A673 (cell line): ENCODE results near the gene PEX3. TPM values are rescaled to one million over a fixed set of nuclear protein-coding genes. Genes with fewer than 3 reads are reported as not detected.
"Not testable (repeated sequence)": the region's sequence is repeated elsewhere in the genome, so short reads cannot be mapped to it uniquely, and the experiment has no call there.

Experiments
- BruUV-seq: library from RNA; stranded (reverse); fragments of 400-500 nt; replicated peaks from 2 replicates; lab custom pipeline; 2021; lab: Mats Ljungman, UMichigan
- CTCF ChIA-PET: fragments of 300-600 bp; sonication (Branson Sonifier 250); formaldehyde crosslinking; loops from one replicate; lab custom pipeline; 2022; ENCODE audit warnings: antibody characterized with exemption; lab: Charles Lee
- POLR2A ChIA-PET: fragments of 300-600 bp; sonication (Branson Sonifier 250); formaldehyde crosslinking; loops from one replicate; lab custom pipeline; 2022; ENCODE audit warnings: antibody characterized with exemption; ENCODE audit not compliant: low non-redundant PET; lab: Charles Lee
- DNase-seq: peaks from one replicate; pipeline ENCODE4 v3.0.0-alpha.2; 2015; ENCODE audit warnings: low spot score
- H3K27ac ChIP-seq: fragments of 200-600 bp; sonication (generic); 2 replicates; pipeline ENCODE4 v1.5.1; 2016; ENCODE audit warnings: mixed run types, low read depth, mild to moderate bottlenecking, mixed read lengths, antibody characterized with exemption, low read length; ENCODE audit not compliant: poor library complexity, severe bottlenecking
- H3K27me3 ChIP-seq: fragments of 200-600 bp; sonication (generic); replicated peaks from 2 replicates; pipeline ENCODE4 v1.6.1; 2017; ENCODE audit warnings: mixed run types, low read depth, mild to moderate bottlenecking, mixed read lengths, antibody characterized with exemption, low read length; ENCODE audit not compliant: insufficient read depth, poor library complexity
- H3K36me3 ChIP-seq: fragments of 200-600 bp; sonication (generic); 2 replicates; pipeline ENCODE4 v1.6.1; 2016; ENCODE audit warnings: mixed run types, mild to moderate bottlenecking, mixed read lengths, antibody characterized with exemption, low read length; ENCODE audit not compliant: insufficient read depth, poor library complexity, severe bottlenecking
- H3K4me1 ChIP-seq: fragments of 200-600 bp; sonication (generic); 2 replicates; pipeline ENCODE4 v1.6.1; 2017; ENCODE audit warnings: mixed run types, mild to moderate bottlenecking, mixed read lengths, antibody characterized with exemption, low read length; ENCODE audit not compliant: insufficient read depth, poor library complexity, severe bottlenecking
- H3K4me3 ChIP-seq: fragments of 200-600 bp; sonication (generic); 2 replicates; pipeline ENCODE4 v1.5.1; 2016; ENCODE audit warnings: low read depth, mixed run types, mild to moderate bottlenecking, mixed read lengths, low read length; ENCODE audit not compliant: poor library complexity, severe bottlenecking
- H3K9me3 ChIP-seq: fragments of 200-600 bp; sonication (generic); 2 replicates; pipeline ENCODE4 v1.6.1; 2016; ENCODE audit warnings: mixed run types, low read depth, mild to moderate bottlenecking, mixed read lengths, antibody characterized with exemption, low read length; ENCODE audit not compliant: poor library complexity, severe bottlenecking
- CTCF ChIP-seq: fragments of 300-800, 200-600 bp; sonication (generic); conservative IDR thresholded peaks from 2 replicates; pipeline ENCODE4 v1.5.1; 2017; ENCODE audit warnings: low read depth, mild to moderate bottlenecking, antibody characterized with exemption, low read length, moderate library complexity, mixed read lengths
- EZH2 ChIP-seq: fragments of 200-600 bp; sonication (generic); IDR thresholded peaks from 2 replicates; pipeline ENCODE4 v1.6.1; 2017; ENCODE audit warnings: borderline replicate concordance, low read depth, mild to moderate bottlenecking, mixed read lengths, antibody characterized with exemption, low read length; ENCODE audit not compliant: poor library complexity, severe bottlenecking
- intact Hi-C: fragments of 100-400 bp; cut with micrococcal nuclease; formaldehyde crosslinking; loops from one replicate; pipeline ENCODE4 v1.10.0; 2022; ENCODE audit not compliant: unreplicated experiment
- total RNA-seq: library from RNA; stranded (reverse); gene quantifications from 2 replicates; pipeline ENCODE4 v1.2.3, GENCODE V29; 2021

Gene PEX3
- total RNA-seq, 1 experiment from 2014 or later = 19.0 TPM

DNA sequence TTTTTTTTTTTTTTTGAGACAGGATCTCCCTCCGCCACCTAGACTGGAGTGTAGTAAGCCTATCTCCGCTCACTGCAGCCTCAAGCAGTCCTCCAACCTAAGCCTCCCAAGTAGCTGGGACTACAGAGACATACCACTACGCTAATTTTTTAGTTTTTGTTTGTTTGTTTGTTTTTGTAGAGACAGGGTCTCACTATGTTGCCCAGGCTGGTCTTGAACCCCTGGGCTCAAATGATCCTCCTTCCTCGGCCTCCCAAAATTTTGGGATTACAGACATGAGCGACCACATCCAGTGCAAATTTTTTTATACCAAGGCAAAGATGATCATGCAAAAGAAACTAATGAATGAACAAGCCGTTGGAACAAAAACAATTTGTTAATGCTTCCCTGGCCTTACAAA lies 55.6 kb downstream of the PEX3 start:
- no peaks in the 10 kb centered on the region for H3K9me3 ChIP-seq

GRCh38 chr6:143506620-143507019 lies 56.0 kb downstream of the PEX3 start:
- no peak for TF ChIP-seq CTCF
- TF ChIP-seq EZH2 = no peak
- BruUV-seq = no TSS peak

More for the DNA sequence above, 55.6 kb downstream of the PEX3 start:
- H3K36me3 ChIP-seq = no peaks in the 10 kb centered on the region
- H3K4me1 ChIP-seq = peaks cover 3% of the 10 kb centered on the region
- no peak for TF ChIP-seq CTCF
- TF ChIP-seq EZH2 = no peak
- ChIA-PET POLR2A (interaction anchor here (0.7 kb wide), 1 partner anchor 40 kb away, joined by 10 read pairs; no protein-coding TSS in a partner anchor), CTCF (no interaction called here)
- no TSS peak for BruUV-seq
- no peak overlapping the region for H3K27ac ChIP-seq
- no peak for DNase-seq
- H3K27me3 ChIP-seq = no peaks in the 10 kb centered on the region
- intact Hi-C loops = no loop called here
- no peak overlapping the region for H3K4me3 ChIP-seq

DNA sequence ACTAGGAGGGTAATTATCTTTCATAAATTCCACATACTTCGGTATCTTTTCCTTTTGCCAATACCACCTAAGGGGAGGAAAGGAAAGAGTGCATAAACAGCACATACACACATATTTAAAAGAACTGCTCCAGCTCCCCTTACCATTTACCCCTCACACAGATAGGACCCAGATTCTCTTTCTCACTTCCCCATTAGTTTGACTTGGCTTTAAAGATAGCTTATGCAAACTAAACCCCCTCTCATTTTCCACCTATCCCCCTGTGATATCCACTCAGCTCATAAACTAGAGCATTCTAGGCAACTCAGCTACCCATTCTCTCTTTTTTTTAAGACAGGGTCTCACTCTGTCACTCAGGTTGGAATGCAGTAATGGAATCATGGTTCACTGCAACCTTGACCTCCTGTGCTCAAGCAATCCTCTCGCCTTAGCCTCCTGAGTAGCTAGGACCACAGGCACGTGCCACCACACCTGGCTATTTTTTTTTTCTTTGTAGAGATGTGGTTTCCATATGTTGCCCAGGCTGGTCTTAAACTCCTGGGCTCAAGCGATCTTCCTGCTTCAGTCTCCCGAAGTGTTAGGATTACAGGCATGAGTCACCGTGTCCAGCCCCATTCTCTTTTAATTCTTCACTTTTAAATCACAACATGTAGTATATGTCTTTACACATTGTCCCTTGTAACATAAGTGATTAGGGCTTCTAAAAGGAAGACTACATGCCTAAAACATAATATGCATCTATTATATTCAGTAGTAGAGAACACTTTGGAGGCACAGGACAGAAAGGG lies 56.9 kb downstream of the PEX3 start:
- POLR2A ChIA-PET = no interaction called here
- intact Hi-C loops = no loop called here

More at GRCh38 chr6:143506620-143507019, 56.0 kb downstream of the PEX3 start:
- no peak for DNase-seq
- CTCF ChIA-PET = no interaction called here
- Histone ChIP-seq H3K9me3 (no peaks in the 10 kb centered on the region), H3K27ac (no peak overlapping the region), H3K4me1 (peaks cover 3% of the 10 kb centered on the region), H3K36me3 (no peaks in the 10 kb centered on the region), H3K4me3 (no peak overlapping the region), H3K27me3 (no peaks in the 10 kb centered on the region)
- POLR2A ChIA-PET = no interaction called here
- intact Hi-C loops = no loop called here

DNA sequence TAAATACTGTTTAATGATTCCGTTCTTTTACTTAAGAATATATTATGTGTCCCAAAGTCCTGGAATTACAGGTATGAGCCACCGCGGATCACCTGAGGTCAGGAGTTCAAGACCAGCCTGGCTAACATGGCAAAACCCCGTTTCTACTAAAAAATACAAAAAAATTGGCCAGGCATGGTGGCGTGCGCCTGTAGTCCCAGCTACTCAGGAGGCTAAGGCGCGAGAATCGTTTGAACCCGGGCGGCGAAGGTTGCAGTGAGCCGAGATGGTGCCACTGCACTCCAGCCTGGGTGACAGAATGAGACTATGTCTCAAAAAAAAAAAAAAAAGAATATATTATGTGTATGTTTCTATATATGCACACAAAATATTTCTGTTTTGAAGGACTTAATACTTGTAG lies 59.7 kb downstream of the PEX3 start:
- H3K9me3 ChIP-seq, H3K4me3 ChIP-seq, H3K27me3 ChIP-seq, H3K27ac ChIP-seq, CTCF ChIA-PET, POLR2A ChIA-PET, BruUV-seq, intact Hi-C loops, DNase-seq, H3K4me1 ChIP-seq, H3K36me3 ChIP-seq: not testable (repeated sequence)

More for the DNA sequence above, 56.9 kb downstream of the PEX3 start:
- H3K9me3 ChIP-seq = no peaks in the 10 kb centered on the region
- no peak for DNase-seq
- TF ChIP-seq CTCF (no peak), EZH2 (no peak)
- no peaks in the 10 kb centered on the region for H3K36me3 ChIP-seq
- BruUV-seq = no TSS peak
- H3K27me3 ChIP-seq = no peaks in the 10 kb centered on the region
- CTCF ChIA-PET = no interaction called here
- no peak overlapping the region for H3K27ac ChIP-seq
- no peak overlapping the region for H3K4me3 ChIP-seq
- H3K4me1 ChIP-seq = peaks cover 3% of the 10 kb centered on the region
